H1 (cell line): ENCODE results near the gene KIAA1755.

ENCODE experiments used
- ATF2 ChIP-seq: IDR thresholded peaks from 2 replicates; pipeline ENCODE4 v1.6.1; 2012; ENCODE audit warnings: low read length, inconsistent platforms
- CEBPB ChIP-seq: IDR thresholded peaks from 2 replicates; pipeline ENCODE4 v1.6.1; 2012; ENCODE audit warnings: low read depth, low read length
- CHD2 ChIP-seq: IDR thresholded peaks from 2 replicates; pipeline ENCODE4 v1.6.1; 2012; ENCODE audit warnings: low read length, improper control_type of control experiment
- CTCF ChIP-seq, 3 experiments: IDR thresholded peaks; 1 replicate in 2 of 3; 2 replicates in 1 of 3; pipeline versions ENCODE4 v1.5.1 to v1.6.1; 2011; ENCODE audit warnings: low read length in 3 of 3, mild to moderate bottlenecking in 3 of 3, inconsistent platforms in 2 of 3, low read depth in 1 of 3, moderate library complexity in 1 of 3; ENCODE audit not compliant: insufficient read depth in 1 of 3; ENCODE audit errors: control extremely low read depth in 1 of 3
- GABPA ChIP-seq: IDR thresholded peaks from 2 replicates; pipeline ENCODE4 v1.6.1; 2011; ENCODE audit warnings: mild to moderate bottlenecking, low read length, moderate library complexity, borderline replicate concordance; ENCODE audit not compliant: insufficient read depth
- HDAC6 ChIP-seq: IDR thresholded peaks from one replicate; pipeline ENCODE4 v1.7.1; 2012; ENCODE audit warnings: low read depth, mild to moderate bottlenecking, inconsistent platforms, low read length, moderate library complexity
- JUND ChIP-seq: IDR thresholded peaks from 2 replicates; pipeline ENCODE4 v1.6.1; 2011; ENCODE audit warnings: mild to moderate bottlenecking, improper control_type of control experiment, low read length
- POLR2A ChIP-seq, 2 experiments: IDR thresholded peaks; 1 replicate in 1 of 2; 2 replicates in 1 of 2; pipeline ENCODE4 v1.6.1; 2011; ENCODE audit warnings: low read depth in 2 of 2, low read length in 2 of 2, mild to moderate bottlenecking in 2 of 2; ENCODE audit errors: control extremely low read depth in 1 of 2
- RFX5 ChIP-seq: IDR thresholded peaks from 2 replicates; pipeline ENCODE4 v1.6.1; 2011; ENCODE audit warnings: low read depth, low read length, improper control_type of control experiment, borderline replicate concordance
- SIN3A ChIP-seq, 2 experiments: IDR thresholded peaks in 1 of 2; conservative IDR thresholded peaks in 1 of 2; 2 replicates each; pipeline ENCODE4 v1.6.1; 2011 to 2012; ENCODE audit warnings: low read length in 2 of 2, improper control_type of control experiment in 1 of 2, low read depth in 1 of 2, mild to moderate bottlenecking in 1 of 2
- SRF ChIP-seq: IDR thresholded peaks from 2 replicates; pipeline ENCODE4 v1.6.1; 2011; ENCODE audit warnings: mild to moderate bottlenecking, low read depth, low read length, moderate library complexity

DNA sequence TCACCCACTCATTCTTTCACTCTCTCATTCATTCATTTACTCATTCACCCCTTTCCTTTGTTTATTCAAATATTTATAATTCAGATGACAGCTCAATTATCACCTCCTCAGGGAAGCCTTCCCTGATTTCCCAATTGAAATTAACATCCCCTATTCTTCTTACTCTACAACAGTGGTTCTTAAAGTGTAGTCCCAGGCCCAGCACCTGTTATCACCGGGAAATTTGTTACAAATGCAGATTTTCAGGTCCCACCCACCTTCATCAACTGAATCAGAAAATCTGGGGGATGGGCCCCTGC, 30.3 kb downstream of the KIAA1755 start:
- TF ChIP-seq HDAC6 (no peak), RFX5 (no peak), CEBPB (no peak), CTCF (IDR thresholded peaks at IDR 0.05; ENCODE audit: control extremely low read depth in 1 of 3, insufficient read depth in 1 of 3, low read depth in 1 of 3, low read length in 3 of 3) (no peak), POLR2A (IDR thresholded peaks at IDR 0.05; ENCODE audit: control extremely low read depth in 1 of 2, low read depth in 2 of 2, low read length in 2 of 2) (no peak), JUND (no peak), SRF (no peak), GABPA (no peak), CHD2 (no peak), ATF2 (no peak), SIN3A (conservative IDR thresholded peaks at IDR 0.05 in 1 of 2, IDR thresholded peaks at IDR 0.05 in 1 of 2; ENCODE audit: low read depth in 1 of 2, low read length in 2 of 2) (no peak)
